Embryonic facial prominence (tissue), 1 donor: ENCODE results near the gene EXOSC2.

Source experiments
- DNase-seq: peaks from one replicate; pipeline ENCODE4 v3.0.0-alpha.2; 2016; ENCODE audit errors: extremely low spot score

EXOSC2 gene

DNA sequence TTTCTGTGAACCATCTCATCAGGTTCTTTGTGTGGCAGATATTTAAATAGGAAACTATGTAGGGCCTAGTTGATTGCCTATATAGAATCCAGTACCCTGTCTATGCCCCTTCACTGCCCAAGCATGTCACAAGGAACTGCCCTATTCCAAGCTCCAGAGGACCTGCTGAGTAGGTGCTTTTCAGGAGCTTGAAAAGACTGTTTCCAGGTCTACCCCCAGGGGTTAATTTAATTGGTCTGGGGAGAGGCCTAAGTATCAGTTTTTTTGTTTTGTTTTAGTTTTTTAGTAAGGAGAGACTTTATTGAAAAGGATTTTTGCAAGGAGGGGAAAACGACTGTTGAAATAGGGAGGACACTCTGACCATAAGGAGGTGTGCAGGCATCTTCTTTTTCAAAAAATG lies 43.3 kb downstream of the EXOSC2 start:
- no peak for DNase-seq

GRCh38 chr9:130738281-130738680 lies 44.7 kb downstream of the EXOSC2 start:
- DNase-seq, result no peak

DNA sequence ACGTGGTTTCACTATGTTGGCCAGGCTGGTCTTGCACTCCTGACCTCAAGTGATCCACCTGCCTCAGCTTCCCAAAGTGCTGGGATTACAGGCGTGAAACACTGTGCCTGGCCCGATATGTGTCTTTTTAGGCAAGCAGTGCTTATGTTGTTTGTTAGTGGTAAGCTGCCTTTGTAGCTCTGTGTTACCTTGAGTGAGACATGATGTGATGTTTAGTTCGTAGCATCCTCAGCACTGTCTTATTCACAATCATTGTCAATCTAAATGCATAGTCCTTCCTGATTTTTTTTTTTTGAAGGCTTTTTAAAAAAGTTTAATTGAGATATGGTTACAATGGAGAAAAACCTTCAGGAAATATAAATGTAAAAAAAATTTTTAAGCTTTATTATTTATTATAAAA lies 45.5 kb downstream of the EXOSC2 start:
- DNase-seq, result no peak

DNA sequence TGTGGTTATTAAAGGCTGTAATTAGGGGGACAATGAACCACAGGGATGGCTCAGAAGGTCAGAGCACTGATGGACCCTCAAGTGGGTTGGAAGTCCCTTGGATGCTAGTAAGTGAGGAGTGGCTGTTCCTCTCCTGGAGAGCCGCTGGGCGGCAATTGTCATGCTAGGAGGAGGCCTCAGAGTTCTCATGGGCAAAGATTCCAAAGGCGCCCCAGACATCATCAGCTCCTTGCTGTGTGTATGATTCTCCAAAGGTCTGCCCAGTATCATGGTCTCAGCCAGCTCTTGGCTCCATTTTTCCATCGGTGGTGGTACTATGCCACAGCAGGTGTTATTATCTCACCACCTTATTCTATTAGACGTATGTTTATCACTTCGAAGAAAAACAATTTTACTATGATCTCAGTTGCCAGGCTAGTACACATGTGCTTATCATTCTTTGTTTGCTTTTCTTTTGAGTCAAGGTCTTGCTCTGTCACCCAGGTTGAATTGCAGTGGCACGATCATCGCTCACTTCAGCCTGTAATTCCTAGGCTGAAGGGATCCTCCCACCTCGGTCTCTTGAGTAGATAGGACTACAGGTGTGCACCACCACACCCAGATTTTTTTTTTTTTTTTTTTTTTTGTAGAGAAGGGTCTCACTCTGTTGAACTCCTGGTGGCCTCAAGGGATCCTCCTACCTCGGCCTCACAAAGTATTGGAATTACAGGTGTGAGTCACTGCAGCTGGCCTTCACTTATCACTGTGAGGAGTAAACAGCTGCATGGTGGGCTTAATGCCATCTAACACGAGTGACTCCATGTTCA lies 46.8 kb downstream of the EXOSC2 start:
- DNase-seq, result no peak

GRCh38 chr9:130741024-130741305 lies 47.4 kb downstream of the EXOSC2 start:
- no peak for DNase-seq

- no peak for DNase-seq
These were observed 48.4 kb downstream of the EXOSC2 start for GRCh38 chr9:130741831-130742449.

- no peak for DNase-seq
These were observed 50.1 kb downstream of the EXOSC2 start for GRCh38 chr9:130743656-130744055.

- DNase-seq, result no peak
These were observed 51.7 kb downstream of the EXOSC2 start for GRCh38 chr9:130745210-130745800.

DNA sequence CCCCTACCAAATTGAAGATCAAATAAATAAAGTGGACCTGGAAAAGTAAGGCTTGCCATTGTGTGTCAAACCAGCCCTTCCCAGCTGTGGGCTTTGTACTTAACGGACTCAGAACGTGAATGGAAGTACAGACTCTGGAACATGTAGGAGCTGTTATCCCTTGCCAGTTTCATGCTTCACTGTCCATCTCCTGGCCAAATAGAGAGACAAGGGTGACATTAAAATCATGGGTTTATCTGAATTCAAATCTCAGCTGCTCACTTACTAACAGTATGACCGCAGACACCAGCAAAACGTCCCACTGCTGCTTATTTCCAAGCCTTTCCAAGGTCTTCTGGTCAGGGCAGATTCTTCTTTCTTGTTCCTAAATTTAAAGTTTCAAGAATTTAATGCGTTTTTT lies 52.2 kb downstream of the EXOSC2 start:
- DNase-seq, result no peak

DNA sequence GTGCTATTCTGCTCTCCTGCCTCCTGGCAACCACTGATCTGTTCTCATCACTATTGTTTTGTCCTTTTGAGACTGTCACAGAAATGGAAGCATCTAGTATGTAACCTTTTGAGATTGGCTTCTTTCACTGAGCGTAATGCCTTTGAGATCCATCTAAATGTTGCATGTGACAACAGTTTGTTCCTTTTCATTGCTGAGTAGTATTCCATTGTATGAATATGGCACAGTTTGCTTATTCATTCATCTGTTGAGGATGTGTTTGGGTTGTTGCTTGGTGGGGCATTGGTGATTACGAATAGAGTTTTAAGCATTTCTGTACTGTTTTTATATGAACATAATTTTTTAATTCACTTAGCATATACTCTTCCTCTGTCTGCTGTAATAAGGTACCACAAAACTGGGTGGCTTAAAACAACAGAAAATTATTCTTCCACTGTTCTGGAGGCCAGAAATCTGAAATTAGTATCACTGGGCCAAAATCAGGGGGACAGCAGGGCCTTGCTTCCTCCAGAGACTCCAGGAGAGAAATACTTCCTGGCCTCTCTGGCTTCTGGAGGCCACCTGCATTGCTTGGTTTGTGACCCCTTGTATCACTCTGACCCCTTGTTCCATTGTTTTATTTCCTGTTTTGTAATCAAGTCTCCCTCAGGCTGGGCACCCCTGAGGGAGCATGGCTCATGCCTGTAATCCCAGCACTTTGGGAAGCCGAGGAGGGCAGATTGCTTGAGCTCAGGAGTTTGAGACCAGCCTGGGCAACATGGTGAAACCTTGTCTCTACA lies 53.0 kb downstream of the EXOSC2 start:
- DNase-seq, result no peak

DNA sequence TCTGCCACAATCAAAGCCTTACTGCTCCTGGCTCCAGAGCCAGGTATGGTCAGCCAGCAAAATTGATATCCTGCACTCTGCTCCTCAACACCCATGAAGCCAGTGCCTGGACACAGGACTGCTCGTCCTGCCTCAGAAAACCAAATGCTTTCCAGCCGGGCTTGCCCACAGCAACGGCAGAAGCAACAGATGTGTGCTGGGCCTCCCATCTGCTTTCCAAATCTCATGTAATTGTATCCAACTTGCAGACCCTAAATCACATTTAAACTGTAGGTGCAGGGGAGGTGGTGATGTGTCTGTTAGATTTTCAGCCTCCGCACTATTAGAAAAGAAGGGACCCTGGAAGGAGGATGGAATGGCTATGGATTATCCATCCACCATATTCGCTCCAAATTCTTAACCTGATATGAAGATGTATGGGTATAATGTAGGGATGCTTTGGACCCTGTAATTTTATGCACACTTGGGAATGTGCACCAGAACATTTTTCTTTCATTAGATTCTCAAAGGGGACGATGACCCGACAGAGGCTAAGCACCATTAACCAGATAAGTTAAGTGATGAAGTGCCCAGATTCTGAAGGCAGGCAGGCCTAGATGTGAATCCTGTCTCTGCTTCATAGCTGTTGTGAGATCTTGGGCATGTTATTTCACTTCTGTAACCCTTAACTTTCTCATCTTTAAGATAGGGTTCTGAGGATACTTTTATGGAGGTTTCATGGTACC lies 58.2 kb downstream of the EXOSC2 start:
- DNase-seq, result no peak
